ENCODE results near the gene JARID2.

The JARID2 gene

GRCh38 chr6:15401120-15401519, 155.3 kb downstream of the JARID2 start:
- H3K4me1 ChIP-seq (ENCODE audit: insufficient read depth, low read length), result peaks cover 91% of the 10 kb centered on the region
- no peaks in the 10 kb centered on the region for H3K36me3 ChIP-seq (ENCODE audit: insufficient read depth, low read length)
- no peak overlapping the region for H3K9ac ChIP-seq (ENCODE audit: low read depth, low read length)
- H3K9me3 ChIP-seq (ENCODE audit: control insufficient read depth, insufficient read depth, low read length), result no peaks in the 10 kb centered on the region

- Histone ChIP-seq H3K9ac (ENCODE audit: low read depth, low read length) (no peak overlapping the region), H3K36me3 (ENCODE audit: insufficient read depth, low read length) (no peaks in the 10 kb centered on the region), H3K4me1 (ENCODE audit: insufficient read depth, low read length) (peaks cover 86% of the 10 kb centered on the region), H3K9me3 (ENCODE audit: control insufficient read depth, insufficient read depth, low read length) (no peaks in the 10 kb centered on the region)
These were observed 155.9 kb downstream of the JARID2 start for GRCh38 chr6:15401769-15402250.

DNA sequence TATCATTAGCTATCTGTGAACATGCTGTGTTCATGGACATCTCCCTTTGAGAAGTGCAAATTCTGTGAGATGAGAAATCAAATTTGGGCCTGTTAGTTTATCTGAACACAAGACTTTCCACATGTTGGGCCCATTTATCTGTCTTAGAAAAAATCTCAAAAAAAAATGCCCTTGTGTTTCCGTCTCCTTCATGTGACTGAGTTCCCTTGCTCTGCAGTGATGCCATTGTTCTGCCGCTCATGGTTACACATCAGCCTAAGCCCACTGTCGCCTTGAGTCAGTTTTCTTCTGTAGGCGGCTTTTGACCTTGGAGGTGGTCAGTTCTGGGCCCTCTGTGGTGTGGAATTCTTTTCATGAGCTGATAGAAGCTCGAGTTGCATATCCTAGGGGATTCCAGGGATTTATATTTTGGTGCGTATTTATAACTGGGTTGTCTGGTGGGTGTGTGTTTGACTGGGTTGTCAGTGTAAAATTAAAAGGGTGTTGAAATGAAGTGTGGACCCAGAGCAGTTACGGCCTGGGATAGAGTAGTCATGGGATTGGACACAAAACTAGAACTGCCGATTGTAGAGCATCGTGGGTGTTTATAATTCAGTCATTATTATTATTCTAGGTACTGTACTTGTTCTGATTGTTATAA, 156.7 kb downstream of the JARID2 start:
- Histone ChIP-seq H3K9ac (ENCODE audit: low read depth, low read length) (no peak overlapping the region), H3K9me3 (ENCODE audit: control insufficient read depth, insufficient read depth, low read length) (no peaks in the 10 kb centered on the region), H3K36me3 (ENCODE audit: insufficient read depth, low read length) (no peaks in the 10 kb centered on the region), H3K4me1 (ENCODE audit: insufficient read depth, low read length) (peaks cover 84% of the 10 kb centered on the region)

DNA sequence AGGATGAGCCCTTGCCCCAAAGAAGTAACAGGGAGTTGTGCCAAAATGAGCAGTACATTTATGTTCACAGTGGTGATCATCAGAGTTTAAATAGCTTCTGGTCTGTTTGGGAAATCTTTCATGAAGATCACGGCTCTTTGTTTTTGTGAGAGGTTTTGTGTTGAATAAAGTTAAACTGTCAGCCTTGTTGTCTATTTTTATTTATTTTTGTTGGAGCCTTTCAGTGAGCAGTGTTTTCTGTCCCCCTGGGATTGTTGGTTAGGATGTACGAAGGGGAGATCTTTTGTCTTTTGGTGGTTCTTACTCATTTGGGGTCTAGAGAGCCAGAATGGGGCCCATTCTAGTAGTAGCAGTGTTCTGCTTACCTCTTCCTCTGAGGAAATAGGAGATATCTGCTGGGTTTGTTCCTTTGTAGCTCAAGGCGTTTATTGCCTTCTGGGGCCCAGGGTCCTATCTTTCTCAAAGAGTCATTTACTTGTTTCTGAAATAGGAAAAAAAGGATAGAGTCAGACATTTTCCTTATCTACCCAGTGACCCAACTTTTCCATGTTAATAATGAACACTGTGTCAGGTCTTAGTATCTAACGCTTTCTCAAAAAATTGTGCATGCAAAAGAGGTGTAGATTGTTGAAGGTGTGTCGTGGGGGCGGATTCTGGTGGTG, 157.4 kb downstream of the JARID2 start:
- Histone ChIP-seq H3K9me3 (ENCODE audit: control insufficient read depth, insufficient read depth, low read length) (no peaks in the 10 kb centered on the region), H3K9ac (ENCODE audit: low read depth, low read length) (no peak overlapping the region), H3K4me1 (ENCODE audit: insufficient read depth, low read length) (peaks cover 80% of the 10 kb centered on the region), H3K36me3 (ENCODE audit: insufficient read depth, low read length) (no peaks in the 10 kb centered on the region)

DNA sequence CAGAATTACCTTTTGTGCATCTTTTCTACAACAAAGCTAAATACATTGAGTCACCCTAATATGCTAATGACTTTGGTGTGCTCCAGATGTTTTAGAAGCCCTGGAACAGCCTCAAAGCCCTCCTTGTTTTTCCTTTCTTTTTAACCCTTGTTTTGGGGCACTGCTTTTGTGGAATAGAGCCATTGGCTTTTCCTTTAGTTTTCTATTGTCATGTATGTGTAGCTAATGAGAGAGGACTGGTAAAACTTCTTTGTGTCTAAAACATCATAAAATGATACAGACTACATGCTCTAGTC, 158.8 kb downstream of the JARID2 start:
- no peak overlapping the region for H3K9ac ChIP-seq (ENCODE audit: low read depth, low read length)
- H3K9me3 ChIP-seq (ENCODE audit: control insufficient read depth, insufficient read depth, low read length), result no peaks in the 10 kb centered on the region
- peaks cover 79% of the 10 kb centered on the region for H3K4me1 ChIP-seq (ENCODE audit: insufficient read depth, low read length)
- no peaks in the 10 kb centered on the region for H3K36me3 ChIP-seq (ENCODE audit: insufficient read depth, low read length)

- Histone ChIP-seq H3K9ac (ENCODE audit: low read depth, low read length) (no peak overlapping the region), H3K36me3 (ENCODE audit: insufficient read depth, low read length) (peaks cover 2% of the 10 kb centered on the region; the same call in 1 of the 2 replicates), H3K9me3 (ENCODE audit: control insufficient read depth, insufficient read depth, low read length) (no peaks in the 10 kb centered on the region), H3K4me1 (ENCODE audit: insufficient read depth, low read length) (peaks cover 82% of the 10 kb centered on the region)
These were observed 159.5 kb downstream of the JARID2 start for GRCh38 chr6:15405129-15406068.

- Histone ChIP-seq H3K36me3 (ENCODE audit: insufficient read depth, low read length) (peaks cover 6% of the 10 kb centered on the region; the same call in 1 of the 2 replicates), H3K4me1 (ENCODE audit: insufficient read depth, low read length) (peaks cover 82% of the 10 kb centered on the region), H3K9ac (ENCODE audit: low read depth, low read length) (no peak overlapping the region), H3K9me3 (ENCODE audit: control insufficient read depth, insufficient read depth, low read length) (no peaks in the 10 kb centered on the region)
These were observed 160.6 kb downstream of the JARID2 start for GRCh38 chr6:15406452-15406851.

DNA sequence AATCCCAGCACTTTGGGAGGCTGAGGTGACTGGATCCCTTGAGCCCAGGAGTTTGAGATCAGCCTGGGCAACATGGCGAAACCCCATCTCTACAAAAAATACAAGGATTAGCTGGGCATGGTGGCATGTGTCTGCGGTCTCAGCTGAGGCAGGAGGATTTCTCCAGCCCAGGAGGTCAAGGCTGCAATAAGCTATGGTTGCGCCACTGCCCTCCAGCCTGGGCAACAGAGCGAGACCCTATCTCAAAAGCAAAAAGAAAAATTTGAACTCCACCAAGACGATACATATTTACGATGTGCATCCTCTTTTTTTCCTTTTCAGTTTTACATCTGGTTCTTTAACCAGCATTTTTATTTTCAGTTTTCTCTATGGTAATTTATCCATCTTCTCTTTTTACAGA, 162.1 kb downstream of the JARID2 start:
- H3K9me3 ChIP-seq (ENCODE audit: control insufficient read depth, insufficient read depth, low read length), result no peaks in the 10 kb centered on the region
- peaks cover 12% of the 10 kb centered on the region; the same call in 1 of the 2 replicates for H3K36me3 ChIP-seq (ENCODE audit: insufficient read depth, low read length)
- no peak overlapping the region for H3K9ac ChIP-seq (ENCODE audit: low read depth, low read length)
- H3K4me1 ChIP-seq (ENCODE audit: insufficient read depth, low read length), result peaks cover 80% of the 10 kb centered on the region

GRCh38 chr6:15408758-15409157, 162.9 kb downstream of the JARID2 start:
- no peaks in the 10 kb centered on the region for H3K9me3 ChIP-seq (ENCODE audit: control insufficient read depth, insufficient read depth, low read length)
- H3K36me3 ChIP-seq (ENCODE audit: insufficient read depth, low read length), result peaks cover 12% of the 10 kb centered on the region; the same call in 1 of the 2 replicates
- H3K9ac ChIP-seq (ENCODE audit: low read depth, low read length), result no peak overlapping the region
- H3K4me1 ChIP-seq (ENCODE audit: insufficient read depth, low read length), result peaks cover 72% of the 10 kb centered on the region

GRCh38 chr6:15409301-15410125, 163.6 kb downstream of the JARID2 start:
- Histone ChIP-seq H3K9me3 (ENCODE audit: control insufficient read depth, insufficient read depth, low read length) (no peaks in the 10 kb centered on the region), H3K4me1 (ENCODE audit: insufficient read depth, low read length) (peaks cover 65% of the 10 kb centered on the region), H3K9ac (ENCODE audit: low read depth, low read length) (no peak overlapping the region), H3K36me3 (ENCODE audit: insufficient read depth, low read length) (peaks cover 15% of the 10 kb centered on the region; the same call in 1 of the 2 replicates)

GRCh38 chr6:15410126-15410391, 164.2 kb downstream of the JARID2 start:
- H3K9ac ChIP-seq (ENCODE audit: low read depth, low read length), result no peak overlapping the region
- H3K4me1 ChIP-seq (ENCODE audit: insufficient read depth, low read length), result peaks cover 59% of the 10 kb centered on the region
- H3K36me3 ChIP-seq (ENCODE audit: insufficient read depth, low read length), result peaks cover 16% of the 10 kb centered on the region; the same call in 1 of the 2 replicates
- H3K9me3 ChIP-seq (ENCODE audit: control insufficient read depth, insufficient read depth, low read length), result no peaks in the 10 kb centered on the region

DNA sequence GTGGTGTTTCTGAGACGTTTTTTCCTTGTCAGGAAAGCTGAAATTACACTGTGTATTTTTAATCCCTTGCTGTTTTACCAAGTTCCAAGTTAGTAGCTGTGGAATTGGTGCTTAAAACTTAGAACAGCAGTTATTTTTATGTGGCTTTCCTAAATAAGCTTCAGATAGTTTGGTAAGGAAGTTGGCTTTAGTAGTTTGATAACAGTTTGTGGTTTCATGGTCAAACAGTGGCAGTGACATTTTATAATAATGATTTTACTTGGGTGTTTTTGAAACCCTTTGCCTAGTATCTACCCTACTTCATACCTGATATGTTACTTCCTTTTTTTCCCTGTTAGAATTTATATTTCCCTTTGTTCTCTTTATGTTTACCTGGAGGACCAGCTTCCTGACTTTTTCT, 164.9 kb downstream of the JARID2 start:
- no peak overlapping the region for H3K9ac ChIP-seq (ENCODE audit: low read depth, low read length)
- H3K4me1 ChIP-seq (ENCODE audit: insufficient read depth, low read length), result peaks cover 52% of the 10 kb centered on the region
- H3K9me3 ChIP-seq (ENCODE audit: control insufficient read depth, insufficient read depth, low read length), result no peaks in the 10 kb centered on the region
- H3K36me3 ChIP-seq (ENCODE audit: insufficient read depth, low read length), result peaks cover 16% of the 10 kb centered on the region; the same call in 1 of the 2 replicates

- Histone ChIP-seq H3K9me3 (ENCODE audit: control insufficient read depth, insufficient read depth, low read length) (no peaks in the 10 kb centered on the region), H3K4me1 (ENCODE audit: insufficient read depth, low read length) (peaks cover 51% of the 10 kb centered on the region), H3K9ac (ENCODE audit: low read depth, low read length) (no peak overlapping the region), H3K36me3 (ENCODE audit: insufficient read depth, low read length) (peaks cover 16% of the 10 kb centered on the region; the same call in 1 of the 2 replicates)
These were observed 165.9 kb downstream of the JARID2 start for GRCh38 chr6:15411766-15412165.

DNA sequence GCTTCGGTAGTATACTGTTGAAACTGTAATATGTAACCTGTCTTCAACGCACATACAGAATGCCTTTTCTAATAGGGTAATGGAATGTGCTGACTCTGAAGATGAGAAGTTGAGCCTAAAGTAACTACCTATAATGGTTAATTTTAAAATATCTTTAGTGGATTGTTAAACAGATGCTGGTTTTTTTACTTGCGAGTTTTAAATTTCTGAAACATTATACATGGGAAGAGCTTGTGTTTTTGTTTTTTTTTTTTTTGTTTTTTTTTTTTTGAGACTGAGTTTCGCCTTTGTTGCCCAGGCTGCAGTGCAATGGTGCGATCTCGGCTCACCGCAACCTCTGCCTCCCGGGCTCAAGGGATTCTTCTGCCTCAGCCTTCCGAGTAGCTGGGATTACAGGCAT, 166.9 kb downstream of the JARID2 start:
- Histone ChIP-seq H3K4me1 (ENCODE audit: insufficient read depth, low read length) (peaks cover 44% of the 10 kb centered on the region), H3K9me3 (ENCODE audit: control insufficient read depth, insufficient read depth, low read length) (no peaks in the 10 kb centered on the region), H3K36me3 (ENCODE audit: insufficient read depth, low read length) (peaks cover 16% of the 10 kb centered on the region), H3K9ac (ENCODE audit: low read depth, low read length) (no peak overlapping the region)

Measured in ES-I3 (cell line).